GM12878 (cell line): Measurements from ENCODE around the gene CTXND1.

ENCODE experiments used
- EP300 ChIP-seq, 2 experiments: fragments of 150-350 bp in 1 of 2; IDR thresholded peaks; 2 replicates each; pipeline ENCODE4 v1.6.1; 2011 to 2012; ENCODE audit warnings: low read depth in 2 of 2, low read length in 2 of 2, borderline replicate concordance in 1 of 2, improper control_type of control experiment in 1 of 2, inconsistent platforms in 1 of 2; ENCODE audit not compliant: control insufficient read depth in 1 of 2
- MAX ChIP-seq: IDR thresholded peaks from 2 replicates; pipeline ENCODE4 v1.6.1; 2012; ENCODE audit warnings: low read depth, low read length, improper control_type of control experiment
- POLR2AphosphoS5 ChIP-seq: IDR thresholded peaks from 2 replicates; pipeline ENCODE4 v1.6.1; 2011; ENCODE audit warnings: mild to moderate bottlenecking, low read length, inconsistent platforms
- SREBF2 ChIP-seq: IDR thresholded peaks from 2 replicates; pipeline ENCODE4 v1.6.1; 2012; ENCODE audit warnings: mild to moderate bottlenecking, low read length
- TCF12 ChIP-seq: IDR thresholded peaks from 2 replicates; pipeline ENCODE4 v1.6.1; 2011; ENCODE audit warnings: low read depth, mild to moderate bottlenecking, low read length

GRCh38 chr15:80247320-80247719, 4.7 kb downstream of the CTXND1 start:
- TF ChIP-seq POLR2AphosphoS5 (no peak), MAX (no peak), EP300 (IDR thresholded peaks at IDR 0.05; ENCODE audit: borderline replicate concordance in 1 of 2, control insufficient read depth in 1 of 2, low read depth in 2 of 2, low read length in 2 of 2) (no peak), TCF12 (no peak), SREBF2 (no peak)
